ENCODE data around the gene ARID1B. TPM values are rescaled to one million over a fixed set of nuclear protein-coding genes. Genes with fewer than 3 reads are reported as not detected.

The ARID1B gene
- total RNA-seq, 2 donors from 2014 or later = 65.1 to 99.4 TPM

GRCh38 chr6:157232161-157232895 is 455.1 kb downstream of the ARID1B start:
- Histone ChIP-seq H3K4me3 (no peak overlapping the region), H3K27ac (no peak overlapping the region), H3K27me3 (replicated peaks; ENCODE audit: insufficient read depth) (no peaks in the 10 kb centered on the region), H3K9me3 (no peaks in the 10 kb centered on the region), H3K4me1 (replicated peaks) (no peaks in the 10 kb centered on the region), H3K36me3 (no peaks in the 10 kb centered on the region)
- intact Hi-C loops (cut with DNase I) = no loop called here
- DNase-seq (ENCODE audit: low spot score) = no peak
- WGBS = 95% methylated on average over 17 of the region's 17 CpGs
- TF ChIP-seq CTCF (IDR thresholded peaks at IDR 0.05) = no peak

GRCh38 chr6:157233156-157233555 is 456.0 kb downstream of the ARID1B start:
- Histone ChIP-seq H3K4me3 (no peak overlapping the region), H3K27ac (no peak overlapping the region), H3K4me1 (replicated peaks) (no peaks in the 10 kb centered on the region), H3K27me3 (replicated peaks; ENCODE audit: insufficient read depth) (no peaks in the 10 kb centered on the region), H3K9me3 (no peaks in the 10 kb centered on the region), H3K36me3 (no peaks in the 10 kb centered on the region)
- DNase-seq (ENCODE audit: low spot score) = no peak
- WGBS = 97% methylated on average over 2 of the region's 2 CpGs
- intact Hi-C loops (cut with DNase I) = no loop called here
- TF ChIP-seq CTCF (IDR thresholded peaks at IDR 0.05) (no peak), POLR2AphosphoS5 (IDR thresholded peaks at IDR 0.05) (no peak), POLR2A (IDR thresholded peaks at IDR 0.05) (no peak)

GRCh38 chr6:157233686-157234085 is 456.5 kb downstream of the ARID1B start:
- no peak overlapping the region for H3K27ac ChIP-seq
- H3K9me3 ChIP-seq = no peaks in the 10 kb centered on the region
- TF ChIP-seq POLR2A (IDR thresholded peaks at IDR 0.05) (no peak), POLR2AphosphoS5 (IDR thresholded peaks at IDR 0.05) (no peak)
- H3K4me3 ChIP-seq = no peak overlapping the region
- 84% methylated on average over 3 of the region's 3 CpGs for WGBS
- no peaks in the 10 kb centered on the region for H3K36me3 ChIP-seq
- intact Hi-C loops (cut with DNase I) = loop anchor here (2.0 kb wide), 1 partner anchor 41 kb away; no protein-coding TSS in a partner anchor
- H3K27me3 ChIP-seq (replicated peaks; ENCODE audit: insufficient read depth) = no peaks in the 10 kb centered on the region
- no peak for DNase-seq (ENCODE audit: low spot score)
- H3K4me1 ChIP-seq (replicated peaks) = no peaks in the 10 kb centered on the region

GRCh38 chr6:157235600-157236039 is 458.4 kb downstream of the ARID1B start:
- no peaks in the 10 kb centered on the region for H3K36me3 ChIP-seq
- intact Hi-C loops (cut with DNase I) = loop anchor here (2.0 kb wide), 1 partner anchor 39 kb away; no protein-coding TSS in a partner anchor
- no peaks in the 10 kb centered on the region for H3K27me3 ChIP-seq (replicated peaks; ENCODE audit: insufficient read depth)
- H3K4me1 ChIP-seq (replicated peaks) = no peaks in the 10 kb centered on the region
- H3K27ac ChIP-seq = peak overlapping the region; percentile 51 to 68
- DNase-seq (ENCODE audit: low spot score) = no peak
- H3K9me3 ChIP-seq = no peaks in the 10 kb centered on the region
- H3K4me3 ChIP-seq = peak overlapping the region; percentile 37 to 49
- peak in 2 of 4 experiments; percentile 66 for TF ChIP-seq CTCF (IDR thresholded peaks at IDR 0.05)
- TF ChIP-seq POLR2A (IDR thresholded peaks at IDR 0.05) = no peak
- peak; percentile 31 for TF ChIP-seq POLR2AphosphoS5 (IDR thresholded peaks at IDR 0.05)
- WGBS = 2% methylated on average over 27 of the region's 28 CpGs

GRCh38 chr6:157236040-157236725 is 459.0 kb downstream of the ARID1B start:
- Histone ChIP-seq H3K4me3 (peak overlapping the region; percentile 37 to 49), H3K9me3 (no peaks in the 10 kb centered on the region), H3K27ac (peak overlapping the region; percentile 51 to 68), H3K27me3 (replicated peaks; ENCODE audit: insufficient read depth) (no peaks in the 10 kb centered on the region), H3K4me1 (replicated peaks) (peaks cover 3% of the 10 kb centered on the region), H3K36me3 (no peaks in the 10 kb centered on the region)
- WGBS = 2% methylated on average over 38 of the region's 76 CpGs
- intact Hi-C loops (cut with DNase I) = no loop called here
- DNase-seq (ENCODE audit: low spot score) = no peak
- no peak for TF ChIP-seq CTCF (IDR thresholded peaks at IDR 0.05)

All from prostate gland (tissue), 2 donors.